Loucy (cell line): Measurements from ENCODE around the gene TRAF2.

ENCODE experiments used
- H2AFZ ChIP-seq: fragments of 200-600 bp; sonication (generic); 2 replicates; pipeline ENCODE4 v1.6.0; 2016; ENCODE audit warnings: antibody characterized with exemption, mild to moderate bottlenecking, low read length, moderate library complexity
- H3F3A ChIP-seq: fragments of 200-600 bp; 2 replicates; pipeline ENCODE4 v1.6.0; 2016; ENCODE audit warnings: antibody characterized with exemption, low read depth, mild to moderate bottlenecking
- H3K27me3 ChIP-seq: fragments of 200-600 bp; sonication (generic); 2 replicates; pipeline ENCODE4 v1.6.1; 2014; ENCODE audit warnings: low read length, mild to moderate bottlenecking; ENCODE audit not compliant: insufficient read depth, poor library complexity, severe bottlenecking
- H3K36me3 ChIP-seq: fragments of 200-600 bp; sonication (generic); 2 replicates; pipeline ENCODE4 v1.6.1; 2016; ENCODE audit warnings: low read length; ENCODE audit not compliant: insufficient read depth
- H3K4me1 ChIP-seq: fragments of 200-600 bp; sonication (generic); 2 replicates; pipeline ENCODE4 v1.5.1; 2014; ENCODE audit warnings: low read length, mild to moderate bottlenecking; ENCODE audit not compliant: insufficient read depth, poor library complexity, severe bottlenecking
- H3K4me2 ChIP-seq: fragments of 200-600 bp; sonication (generic); 2 replicates; pipeline ENCODE4 v1.6.0; 2014; ENCODE audit warnings: antibody characterized with exemption, low read length, low read depth, mild to moderate bottlenecking; ENCODE audit not compliant: poor library complexity, severe bottlenecking
- H3K4me3 ChIP-seq: fragments of 200-600 bp; sonication (generic); 2 replicates; pipeline ENCODE4 v1.5.1; 2014; ENCODE audit warnings: low read length, mild to moderate bottlenecking, mixed read lengths; ENCODE audit not compliant: poor library complexity, severe bottlenecking
- H3K79me2 ChIP-seq: fragments of 200-600 bp; sonication (generic); 2 replicates; pipeline ENCODE4 v1.6.1; 2014; ENCODE audit warnings: low read length; ENCODE audit not compliant: insufficient read depth
- H3K9ac ChIP-seq: fragments of 200-600 bp; sonication (generic); 2 replicates; pipeline ENCODE4 v1.6.0; 2014; ENCODE audit warnings: mild to moderate bottlenecking, low read depth, low read length, moderate library complexity; ENCODE audit not compliant: poor library complexity, severe bottlenecking
- H3K9me2 ChIP-seq: fragments of 200-600 bp; sonication (generic); replicated peaks from 2 replicates; pipeline ENCODE4 v1.6.1; 2016; ENCODE audit warnings: low read depth, low read length, mixed read lengths
- H3K9me3 ChIP-seq: fragments of 200-600 bp; sonication (generic); 2 replicates; pipeline ENCODE4 v1.6.1; 2014; ENCODE audit warnings: mild to moderate bottlenecking, antibody characterized with exemption, low read length, low read depth; ENCODE audit not compliant: insufficient read depth
- H4K20me1 ChIP-seq: fragments of 200-600 bp; sonication (generic); 2 replicates; pipeline ENCODE4 v1.6.0; 2014; ENCODE audit warnings: antibody characterized with exemption, low read length, mild to moderate bottlenecking; ENCODE audit not compliant: insufficient read depth, poor library complexity, severe bottlenecking
- CTCF ChIP-seq: fragments of 200-600 bp; sonication (generic); conservative IDR thresholded peaks from 2 replicates; pipeline ENCODE4 v1.5.1; 2014; ENCODE audit warnings: mild to moderate bottlenecking, antibody characterized with exemption, low read length
- EZH2phosphoT487 ChIP-seq: fragments of 200-600 bp; IDR thresholded peaks from 2 replicates; pipeline ENCODE4 v1.6.1; 2018; ENCODE audit warnings: antibody characterized with exemption, mild to moderate bottlenecking, moderate library complexity, borderline replicate concordance

Gene TRAF2

GRCh38 chr9:136917902-136918301 is 31.6 kb downstream of the TRAF2 start:
- H3K79me2 ChIP-seq = 0 out of 2 replicates have a peak, but pooled peaks cover 3% of the 10 kb centered on the region

GRCh38 chr9:136920069-136920468 is 33.8 kb downstream of the TRAF2 start:
- H3K4me2 ChIP-seq = no peak overlapping the region
- 0 out of 2 replicates have a peak, but pooled peaks cover 3% of the 10 kb centered on the region for H3K79me2 ChIP-seq
- no peak overlapping the region for H3K9ac ChIP-seq
- H3K9me2 ChIP-seq = no peaks in the 10 kb centered on the region
- peaks cover 76% of the 10 kb centered on the region; the same call in 1 of the 2 replicates for H3K36me3 ChIP-seq
- no peaks in the 10 kb centered on the region for H3K9me3 ChIP-seq
- no peak overlapping the region for H3K4me3 ChIP-seq
- H3F3A ChIP-seq = no peaks in the 10 kb centered on the region
- no peak for TF ChIP-seq EZH2phosphoT487
- TF ChIP-seq CTCF = no peak
- no peaks in the 10 kb centered on the region for H4K20me1 ChIP-seq
- H3K4me1 ChIP-seq = no peaks in the 10 kb centered on the region
- H2AFZ ChIP-seq = no peak overlapping the region
- H3K27me3 ChIP-seq = no peaks in the 10 kb centered on the region

More at GRCh38 chr9:136917902-136918301, 31.6 kb downstream of the TRAF2 start:
- Histone ChIP-seq H3K4me1 (no peaks in the 10 kb centered on the region), H3K4me3 (no peak overlapping the region), H3K9me3 (no peaks in the 10 kb centered on the region), H3K4me2 (no peak overlapping the region), H3F3A (no peaks in the 10 kb centered on the region), H2AFZ (no peak overlapping the region), H3K9me2 (no peaks in the 10 kb centered on the region), H3K36me3 (peaks cover 77% of the 10 kb centered on the region; the same call in 1 of the 2 replicates), H3K9ac (no peak overlapping the region), H3K27me3 (no peaks in the 10 kb centered on the region), H4K20me1 (no peaks in the 10 kb centered on the region)
- TF ChIP-seq CTCF = no peak
- TF ChIP-seq EZH2phosphoT487 = no peak

GRCh38 chr9:136920734-136921231 is 34.5 kb downstream of the TRAF2 start:
- Histone ChIP-seq H4K20me1 (no peaks in the 10 kb centered on the region), H2AFZ (no peak overlapping the region), H3K9me2 (no peaks in the 10 kb centered on the region), H3F3A (no peaks in the 10 kb centered on the region), H3K9me3 (no peaks in the 10 kb centered on the region), H3K4me3 (no peak overlapping the region), H3K79me2 (no peaks in the 10 kb centered on the region), H3K4me2 (no peak overlapping the region), H3K36me3 (peaks cover 77% of the 10 kb centered on the region; the same call in 1 of the 2 replicates), H3K4me1 (no peaks in the 10 kb centered on the region), H3K27me3 (no peaks in the 10 kb centered on the region), H3K9ac (no peak overlapping the region)
- TF ChIP-seq CTCF (no peak), EZH2phosphoT487 (no peak)
